ENCODE measurements around the gene ARHGEF25.
"Not testable (repeated sequence)": the region's sequence is repeated elsewhere in the genome, so short reads cannot be mapped to it uniquely, and the experiment has no call there.

ARHGEF25 gene

GRCh38 chr12:57611108-57611826, at the start of gene ARHGEF25:
TSS of gene ARHGEF25 (plus strand) at chr12:57611435. CDS start at chr12:57611895, 460 bp downstream.
- no peak for DNase-seq

- DNase-seq, result no peak
These were observed 47.9 kb upstream of the ARHGEF25 start for GRCh38 chr12:57563358-57563757.

GRCh38 chr12:57564178-57564740, 47.0 kb upstream of the ARHGEF25 start:
- DNase-seq, result no peak

- DNase-seq, result no peak
These were observed 42.4 kb upstream of the ARHGEF25 start for GRCh38 chr12:57568838-57569237.

GRCh38 chr12:57569858-57570257, 41.4 kb upstream of the ARHGEF25 start:
- no peak for DNase-seq

GRCh38 chr12:57570438-57570837, 40.8 kb upstream of the ARHGEF25 start:
- not testable (repeated sequence) for DNase-seq

GRCh38 chr12:57571926-57572762, 39.1 kb upstream of the ARHGEF25 start:
- no peak for DNase-seq

- DNase-seq, result no peak
These were observed 36.4 kb upstream of the ARHGEF25 start for GRCh38 chr12:57574795-57575194.

- no peak for DNase-seq
These were observed 35.2 kb upstream of the ARHGEF25 start for GRCh38 chr12:57575771-57576612.

- DNase-seq, result no peak
These were observed 34.5 kb upstream of the ARHGEF25 start for GRCh38 chr12:57576613-57577160.

GRCh38 chr12:57577981-57578758, 33.1 kb upstream of the ARHGEF25 start:
- DNase-seq, result no peak

GRCh38 chr12:57579011-57579410, 32.2 kb upstream of the ARHGEF25 start:
- DNase-seq, result no peak

GRCh38 chr12:57579677-57580465, 31.4 kb upstream of the ARHGEF25 start:
- no peak for DNase-seq

- DNase-seq, result no peak
These were observed 30.8 kb upstream of the ARHGEF25 start for GRCh38 chr12:57580466-57580795.

GRCh38 chr12:57581802-57582201, 29.4 kb upstream of the ARHGEF25 start:
- DNase-seq, result no peak

GRCh38 chr12:57582440-57582839, 28.8 kb upstream of the ARHGEF25 start:
- DNase-seq, result no peak

GRCh38 chr12:57583008-57583831, 28.0 kb upstream of the ARHGEF25 start:
- DNase-seq, result peak; percentile 73 to 76

GRCh38 chr12:57584050-57584449, 27.2 kb upstream of the ARHGEF25 start:
- no peak for DNase-seq

GRCh38 chr12:57584690-57585089, 26.5 kb upstream of the ARHGEF25 start:
- peak in 1 of 2 experiments; percentile 9 for DNase-seq

- no peak for DNase-seq
These were observed 26.1 kb upstream of the ARHGEF25 start for GRCh38 chr12:57585156-57585555.

All from AML-193 (cell line).